HCEC 1CT (cell line): ENCODE measurements around the gene STK32B.

Experiments
- DNase-seq: peaks from one replicate; pipeline ENCODE4 v3.0.0-alpha.2; 2017

The STK32B gene

GRCh38 chr4:5371415-5372190, 320.3 kb downstream of the STK32B start:
- peak; percentile 27 for DNase-seq

DNA sequence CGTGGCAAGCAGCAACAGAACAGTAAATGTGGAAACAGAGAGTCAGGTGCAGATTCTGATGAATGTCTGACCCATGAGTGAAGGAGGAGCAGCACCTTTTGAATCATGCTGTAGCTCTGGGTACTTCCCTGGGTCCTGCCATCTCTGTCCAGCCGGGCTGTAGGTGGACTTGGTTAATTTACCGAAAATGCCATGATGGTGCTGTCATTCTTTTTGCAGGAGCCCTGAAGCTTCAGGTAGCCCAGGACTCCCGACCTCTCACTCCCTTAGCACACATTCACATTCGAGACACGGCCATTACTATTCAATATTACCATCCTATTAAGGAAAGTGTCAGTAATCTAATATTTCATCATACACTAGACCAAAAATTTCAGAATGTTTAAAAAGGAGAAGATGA, 320.9 kb downstream of the STK32B start:
- DNase-seq: no peak

- DNase-seq: no peak
Measured at GRCh38 chr4:5373327-5373726, 322.0 kb downstream of the STK32B start.

DNA sequence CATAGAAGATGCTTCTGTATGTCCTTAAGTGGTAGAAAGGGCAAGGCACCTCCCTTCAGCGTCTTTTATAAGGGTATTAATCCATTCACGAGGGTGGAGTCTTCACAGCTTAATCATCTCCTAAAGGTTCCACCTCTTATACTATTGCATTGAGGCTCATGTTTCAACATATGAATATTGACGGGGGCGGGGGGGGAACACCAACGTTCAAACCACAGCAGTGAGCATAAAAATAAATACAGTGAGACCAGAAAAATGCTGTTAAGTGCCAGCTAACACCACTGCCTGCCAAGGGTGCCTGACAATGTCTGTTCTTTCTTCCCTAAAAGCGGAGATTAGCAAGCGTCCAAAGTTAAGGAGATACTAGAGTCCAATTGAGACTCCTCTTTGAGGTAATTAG, 323.3 kb downstream of the STK32B start:
- no peak for DNase-seq

DNA sequence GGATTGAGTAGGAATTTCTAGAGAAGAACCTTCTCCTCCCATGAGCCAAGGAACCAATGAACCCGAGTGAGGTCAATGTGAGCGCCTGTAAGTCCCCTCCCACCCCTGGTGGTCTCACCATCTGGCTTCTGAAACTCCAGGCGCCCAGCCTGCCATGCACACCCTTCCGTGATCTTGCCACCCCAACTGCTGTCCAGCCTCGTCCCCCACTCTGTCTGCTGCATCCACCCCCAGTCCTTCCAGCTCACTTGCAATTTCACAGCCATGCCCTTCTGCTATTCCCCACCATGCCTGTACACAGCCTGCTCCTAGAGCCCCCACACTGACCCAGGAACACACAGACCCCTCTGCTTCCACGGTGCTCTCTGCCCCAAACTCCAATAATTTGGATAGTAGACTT, 323.7 kb downstream of the STK32B start:
- DNase-seq: no peak

DNA sequence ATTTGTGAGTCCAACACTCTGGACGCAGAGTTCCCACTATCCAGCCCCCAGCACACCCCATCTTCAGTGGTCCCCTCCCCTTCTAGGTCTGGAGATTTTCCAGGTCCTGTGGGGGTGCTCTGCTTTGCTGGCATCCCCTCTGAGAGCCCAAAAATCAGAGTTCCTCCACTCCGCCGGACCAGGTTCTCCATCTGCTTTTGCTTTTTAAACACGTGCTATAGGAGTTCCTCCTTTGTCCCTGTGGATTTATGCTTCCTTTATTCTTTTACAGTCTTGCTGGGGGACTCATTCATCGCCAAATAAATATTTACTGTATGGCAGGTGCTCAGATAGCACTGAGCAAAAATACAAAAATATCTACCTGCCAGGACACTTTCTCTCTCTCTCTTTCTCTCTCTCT, 324.7 kb downstream of the STK32B start:
- DNase-seq: no peak

GRCh38 chr4:5378002-5378401, 326.7 kb downstream of the STK32B start:
- DNase-seq: no peak

- no peak for DNase-seq
Measured at GRCh38 chr4:5379895-5380294, 328.6 kb downstream of the STK32B start.

GRCh38 chr4:5381961-5382441, 330.7 kb downstream of the STK32B start:
- DNase-seq: peak; percentile 64

GRCh38 chr4:5383191-5383980, 332.1 kb downstream of the STK32B start:
- DNase-seq: no peak

GRCh38 chr4:5385741-5386311, 334.5 kb downstream of the STK32B start:
- no peak for DNase-seq

DNA sequence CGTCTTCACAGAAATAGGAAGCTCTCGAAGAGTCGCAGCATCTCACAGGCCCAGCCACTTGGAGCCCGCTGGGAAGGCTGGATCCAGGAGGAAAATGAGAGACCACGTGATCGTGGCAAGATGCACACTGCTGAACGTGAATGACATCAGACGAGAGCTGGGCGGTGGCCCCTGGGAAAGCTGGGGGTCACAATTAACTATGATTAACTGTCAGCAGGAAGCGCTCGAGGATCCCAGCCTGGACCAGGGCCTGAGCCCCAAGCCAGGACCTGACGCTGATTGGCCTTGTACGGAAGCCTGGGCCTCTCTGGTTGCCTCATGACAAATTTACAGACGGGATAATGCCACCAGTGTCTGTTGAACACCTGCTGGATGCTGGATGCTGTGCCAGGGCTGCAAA, 335.6 kb downstream of the STK32B start:
- DNase-seq: no peak

- DNase-seq: no peak
Measured at GRCh38 chr4:5387457-5387856, 336.2 kb downstream of the STK32B start.

DNA sequence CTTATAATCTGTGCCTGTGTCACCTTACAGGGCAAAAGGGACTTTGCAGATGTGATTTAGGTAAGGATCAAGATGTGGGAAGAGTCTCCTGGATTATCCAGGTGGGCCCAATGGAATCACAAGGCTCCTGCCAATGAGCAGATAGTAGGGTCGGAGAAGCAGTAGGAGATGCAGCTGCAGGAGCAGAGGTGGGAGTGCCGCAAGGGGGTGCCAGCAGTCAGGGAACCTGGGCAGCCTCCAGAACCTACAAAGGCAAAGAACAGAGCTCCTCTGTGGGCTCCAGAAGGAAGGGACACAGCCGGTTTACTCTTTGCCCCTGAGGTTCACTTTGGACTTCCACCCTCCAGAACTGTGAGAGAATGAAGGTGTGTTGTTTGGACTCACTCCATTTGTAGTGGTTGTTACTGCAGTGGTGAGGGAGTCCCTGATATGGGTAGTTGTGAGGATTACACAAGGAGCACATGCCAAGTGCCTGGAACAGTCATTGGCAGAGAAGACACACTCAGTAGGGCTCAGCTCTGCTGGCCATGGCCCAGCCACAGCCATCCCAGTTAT, 338.6 kb downstream of the STK32B start:
- no peak for DNase-seq

DNA sequence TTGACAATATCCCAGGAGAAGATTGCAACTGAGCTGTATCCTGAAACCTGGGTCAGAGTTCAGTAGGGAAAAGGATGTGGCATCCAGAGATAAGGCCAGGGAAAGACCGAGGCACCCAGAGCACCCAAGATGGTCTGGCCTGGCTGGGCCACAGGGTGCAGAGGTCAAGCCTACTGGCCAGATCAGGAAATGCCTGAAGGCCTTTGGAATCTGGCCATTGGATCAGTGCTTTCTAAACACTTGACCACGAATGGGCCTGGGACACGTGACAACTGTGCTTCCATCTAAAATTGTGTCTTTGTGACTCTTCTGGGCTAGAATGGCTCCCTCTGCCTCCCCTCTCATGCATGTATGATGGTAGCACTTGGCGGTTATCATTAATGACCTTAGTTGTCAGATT, 340.2 kb downstream of the STK32B start:
- no peak for DNase-seq

DNA sequence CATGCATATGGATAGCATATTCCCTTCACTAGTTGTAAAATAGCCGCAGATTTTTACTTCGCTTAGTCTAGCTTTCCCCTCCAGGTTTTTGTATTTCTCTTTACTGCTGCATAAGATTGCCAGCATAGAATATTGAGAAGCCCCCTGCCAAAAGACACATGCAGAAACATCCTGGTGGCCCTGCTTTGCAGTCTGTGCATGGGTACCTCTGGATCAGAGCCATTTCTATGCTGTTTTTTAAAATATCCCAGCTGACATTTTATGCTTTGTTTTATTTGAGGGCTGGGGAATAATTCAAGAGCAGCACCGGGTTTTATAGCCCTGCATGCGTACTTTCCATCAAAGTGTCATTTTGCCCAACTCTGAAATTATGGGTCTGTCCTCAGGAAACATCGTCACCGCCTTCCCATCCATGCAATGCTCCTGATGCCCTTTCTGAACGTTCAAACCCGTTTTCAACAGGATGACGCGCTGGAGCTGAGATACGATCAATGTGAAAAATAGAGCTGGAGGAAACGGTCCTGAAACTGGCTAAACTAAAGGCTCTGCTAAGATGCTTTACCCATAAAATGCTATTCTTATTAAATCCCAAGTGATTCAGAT, 342.7 kb downstream of the STK32B start:
- no peak for DNase-seq

GRCh38 chr4:5395781-5396180, 344.5 kb downstream of the STK32B start:
- DNase-seq: no peak

DNA sequence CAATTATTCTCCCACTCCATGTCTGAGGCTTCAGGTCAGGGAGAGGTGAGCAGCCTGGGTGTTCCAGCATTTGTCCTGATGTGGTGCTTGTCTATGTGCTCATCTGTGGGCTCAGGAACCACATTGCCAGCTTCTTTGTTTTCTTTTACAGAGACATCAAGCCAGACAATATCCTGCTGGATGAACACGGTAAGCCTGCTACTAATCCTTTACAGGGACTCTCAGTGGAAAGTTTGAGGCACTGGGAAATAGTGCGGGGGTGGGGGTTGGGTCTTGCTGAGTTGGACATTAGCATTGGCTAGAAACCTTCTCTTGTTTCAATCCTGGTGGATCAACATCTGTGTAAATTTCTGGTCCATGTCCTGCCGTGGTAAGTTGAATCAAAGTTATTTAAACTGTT, 346.8 kb downstream of the STK32B start:
- no peak for DNase-seq

DNA sequence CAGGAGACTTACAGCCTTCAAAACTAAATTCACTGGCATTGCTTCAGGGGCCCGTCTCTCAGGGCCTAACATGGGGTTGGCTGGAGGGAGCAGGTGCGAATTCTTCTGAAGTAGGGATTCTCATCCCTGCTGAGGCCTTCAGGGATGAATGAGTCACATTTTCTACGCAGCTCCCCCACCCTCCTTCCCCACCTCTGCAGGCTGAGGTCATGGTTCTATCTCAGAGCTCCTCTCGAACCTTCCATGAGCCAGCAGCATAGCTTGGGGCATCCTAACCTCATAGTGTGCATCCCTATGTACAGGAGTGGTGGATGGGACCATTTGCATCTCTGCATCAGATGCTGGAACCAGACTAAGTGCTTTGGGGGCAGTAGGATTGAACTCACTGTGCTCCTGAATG, 347.8 kb downstream of the STK32B start:
- no peak for DNase-seq

DNA sequence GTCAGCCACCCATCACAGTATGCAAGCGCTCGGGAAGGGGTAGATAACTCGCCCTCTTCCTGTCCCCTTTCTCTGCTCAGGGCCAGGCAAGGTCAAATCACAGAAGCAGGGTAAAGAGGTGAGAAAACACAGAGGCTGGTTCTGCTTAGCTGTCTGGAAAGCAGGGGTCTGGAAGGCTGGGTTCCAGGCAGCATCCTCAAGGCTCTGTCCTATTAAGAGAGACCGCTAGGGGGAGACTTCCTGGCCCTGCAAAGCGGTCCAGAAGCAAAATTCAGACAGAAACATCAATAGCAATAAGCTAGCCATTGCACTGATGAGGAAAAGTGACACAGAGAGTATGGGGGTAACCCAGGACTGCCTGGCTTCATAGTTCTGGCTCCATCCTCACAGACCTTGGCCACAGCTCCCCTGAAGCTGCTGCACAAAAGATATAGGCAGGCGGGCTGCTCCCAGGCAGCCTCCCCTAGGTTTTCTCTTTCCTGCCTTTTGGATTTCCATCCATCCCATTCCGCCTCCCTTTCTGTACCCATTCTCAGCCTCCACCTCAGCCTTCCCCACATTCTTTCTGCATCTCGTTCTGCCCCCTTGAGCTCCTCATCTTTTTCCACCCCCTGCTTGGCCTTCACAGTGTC, 348.6 kb downstream of the STK32B start:
- DNase-seq: peak; percentile 5

GRCh38 chr4:5403746-5404497, 352.6 kb downstream of the STK32B start:
- DNase-seq: no peak

DNA sequence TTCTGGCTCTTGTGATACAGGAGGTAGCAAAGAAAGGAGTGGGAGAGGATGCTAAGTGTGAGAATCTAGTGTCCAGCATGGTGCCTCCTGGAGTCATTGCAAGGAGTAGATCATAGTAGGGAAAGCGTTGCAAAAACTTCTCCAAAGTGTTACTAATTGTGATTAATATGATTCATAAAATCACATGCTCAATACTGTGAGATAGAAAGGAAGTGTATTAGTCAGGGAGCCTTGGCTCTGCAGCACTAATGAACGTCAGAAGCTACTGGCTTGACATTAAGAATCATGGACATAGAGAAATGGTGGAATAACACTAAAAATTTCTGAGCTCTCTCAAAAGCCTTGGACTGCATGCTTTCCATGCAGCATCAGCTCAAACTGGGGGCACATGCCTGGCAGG, 358.0 kb downstream of the STK32B start:
- peak; percentile 39 for DNase-seq
